OCI-LY1 (cell line): ENCODE results near the gene AAK1.

Experiments
- H2AFZ ChIP-seq: fragments of 200-600 bp; sonication (generic), shearing (Covaris generic); 2 replicates; pipeline ENCODE4 v1.6.0; 2014; ENCODE audit warnings: antibody characterized with exemption, mild to moderate bottlenecking, low read length
- H3F3A ChIP-seq: fragments of 200-600 bp; sonication (generic), shearing (Covaris generic); 2 replicates; pipeline ENCODE4 v1.6.0; 2014; ENCODE audit warnings: mild to moderate bottlenecking, antibody characterized with exemption, low read length, moderate library complexity; ENCODE audit not compliant: insufficient read depth
- H3K27ac ChIP-seq: fragments of 200-600 bp; sonication (generic); 2 replicates; pipeline ENCODE4 v1.5.1; 2014; ENCODE audit warnings: low read length, mixed run types, mild to moderate bottlenecking, low read depth; ENCODE audit not compliant: poor library complexity, severe bottlenecking
- H3K27me3 ChIP-seq: fragments of 200-600 bp; sonication (generic); 2 replicates; pipeline ENCODE4 v1.6.0; 2014; ENCODE audit warnings: antibody characterized with exemption, mild to moderate bottlenecking, low read length, moderate library complexity; ENCODE audit not compliant: insufficient read depth
- H3K36me3 ChIP-seq: fragments of 200-600 bp; sonication (generic); 2 replicates; pipeline ENCODE4 v1.6.1; 2014; ENCODE audit warnings: mild to moderate bottlenecking, antibody characterized with exemption, low read length, moderate library complexity, mixed read lengths; ENCODE audit not compliant: insufficient read depth
- H3K4me1 ChIP-seq: fragments of 200-600 bp; sonication (generic); 2 replicates; pipeline ENCODE4 v1.5.1; 2014; ENCODE audit warnings: mild to moderate bottlenecking, low read length, moderate library complexity; ENCODE audit not compliant: insufficient read depth, severe bottlenecking
- H3K4me2 ChIP-seq: fragments of 200-600 bp; sonication (generic), shearing (Covaris generic); 2 replicates; pipeline ENCODE4 v1.6.1; 2014; ENCODE audit warnings: low read length
- H3K4me3 ChIP-seq: fragments of 200-600 bp; sonication (generic); 2 replicates; pipeline ENCODE4 v1.5.1; 2014; ENCODE audit warnings: low read length, low read depth, mild to moderate bottlenecking, mixed read lengths; ENCODE audit not compliant: poor library complexity, severe bottlenecking
- H3K79me2 ChIP-seq: fragments of 200-600 bp; shearing (Covaris generic); 2 replicates; pipeline ENCODE4 v1.6.1; 2016; ENCODE audit warnings: mixed run types, low read length, mixed read lengths; ENCODE audit not compliant: insufficient read depth
- H3K9ac ChIP-seq: fragments of 200-600 bp; sonication (generic), shearing (Covaris generic); 2 replicates; pipeline ENCODE4 v1.6.1; 2014; ENCODE audit warnings: mild to moderate bottlenecking, low read length, mixed read lengths
- H3K9me2 ChIP-seq: fragments of 200-600 bp; sonication (generic), shearing (Covaris generic); 2 replicates; pipeline ENCODE4 v1.6.1; 2014; ENCODE audit warnings: low read depth, mild to moderate bottlenecking, low read length, mixed read lengths
- H3K9me3 ChIP-seq: fragments of 200-600 bp; shearing (Covaris generic); 2 replicates; pipeline ENCODE4 v1.6.1; 2014; ENCODE audit warnings: low read length, mixed read lengths
- H4K20me1 ChIP-seq: fragments of 200-600 bp; sonication (generic), shearing (Covaris generic); 2 replicates; pipeline ENCODE4 v1.6.0; 2016; ENCODE audit warnings: mild to moderate bottlenecking, low read length; ENCODE audit not compliant: insufficient read depth
- EZH2 ChIP-seq: fragments of 200-600 bp; sonication (generic), shearing (Covaris generic); IDR thresholded peaks from 2 replicates; pipeline ENCODE4 v1.8.0; 2017; ENCODE audit warnings: borderline replicate concordance, mixed run types, mild to moderate bottlenecking, antibody characterized with exemption, low read length, moderate library complexity, mixed read lengths
- TF ChIP-seq, protein P1 (sequence below): fragments of 200-600 bp; sonication (generic), shearing (Covaris generic); IDR thresholded peaks from 2 replicates; pipeline ENCODE4 v1.5.1; 2017; ENCODE audit warnings: mild to moderate bottlenecking, antibody characterized with exemption, low read length, moderate library complexity, mixed read lengths

Gene AAK1

GRCh38 chr2:69660637-69661036 is 17.1 kb upstream of the AAK1 start:
- no peak for TF ChIP-seq EZH2
- TF ChIP-seq, protein P1, sequence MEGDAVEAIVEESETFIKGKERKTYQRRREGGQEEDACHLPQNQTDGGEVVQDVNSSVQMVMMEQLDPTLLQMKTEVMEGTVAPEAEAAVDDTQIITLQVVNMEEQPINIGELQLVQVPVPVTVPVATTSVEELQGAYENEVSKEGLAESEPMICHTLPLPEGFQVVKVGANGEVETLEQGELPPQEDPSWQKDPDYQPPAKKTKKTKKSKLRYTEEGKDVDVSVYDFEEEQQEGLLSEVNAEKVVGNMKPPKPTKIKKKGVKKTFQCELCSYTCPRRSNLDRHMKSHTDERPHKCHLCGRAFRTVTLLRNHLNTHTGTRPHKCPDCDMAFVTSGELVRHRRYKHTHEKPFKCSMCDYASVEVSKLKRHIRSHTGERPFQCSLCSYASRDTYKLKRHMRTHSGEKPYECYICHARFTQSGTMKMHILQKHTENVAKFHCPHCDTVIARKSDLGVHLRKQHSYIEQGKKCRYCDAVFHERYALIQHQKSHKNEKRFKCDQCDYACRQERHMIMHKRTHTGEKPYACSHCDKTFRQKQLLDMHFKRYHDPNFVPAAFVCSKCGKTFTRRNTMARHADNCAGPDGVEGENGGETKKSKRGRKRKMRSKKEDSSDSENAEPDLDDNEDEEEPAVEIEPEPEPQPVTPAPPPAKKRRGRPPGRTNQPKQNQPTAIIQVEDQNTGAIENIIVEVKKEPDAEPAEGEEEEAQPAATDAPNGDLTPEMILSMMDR, result no peak
- Histone ChIP-seq H3K27me3 (no peaks in the 10 kb centered on the region), H2AFZ (no peak overlapping the region)

DNA sequence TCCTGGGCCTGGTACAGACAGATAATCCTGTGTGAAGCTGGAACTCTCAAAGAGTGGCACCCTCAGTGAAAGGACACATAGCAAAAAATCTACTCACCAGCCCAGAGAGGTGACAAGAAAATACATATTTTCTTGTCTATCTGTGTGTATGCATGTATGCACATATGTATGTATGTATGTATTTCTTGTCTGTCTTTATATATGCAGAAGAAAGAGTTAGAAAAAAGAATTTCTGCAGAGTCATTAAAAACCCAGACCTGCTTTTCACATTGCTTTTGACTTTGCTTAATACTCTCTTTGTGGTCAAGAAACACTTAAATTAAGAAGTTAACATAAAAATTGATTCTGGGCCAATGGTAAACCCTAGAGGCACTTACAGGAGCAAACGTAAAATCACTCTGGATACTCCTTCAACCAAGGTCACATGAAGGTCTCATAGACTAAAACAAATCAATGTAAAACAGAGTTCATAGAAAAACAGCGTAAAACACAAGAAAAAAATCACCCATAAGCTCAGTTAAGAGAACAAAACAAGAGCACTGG is 16.5 kb upstream of the AAK1 start:
- no peak overlapping the region for H3K27ac ChIP-seq
- no peaks in the 10 kb centered on the region for H4K20me1 ChIP-seq
- H3K9me3 ChIP-seq, result no peaks in the 10 kb centered on the region
- no peak overlapping the region for H3K4me2 ChIP-seq
- no peak overlapping the region for H3K4me3 ChIP-seq
- H3K4me1 ChIP-seq, result no peaks in the 10 kb centered on the region
- no peaks in the 10 kb centered on the region for H3K36me3 ChIP-seq
- no peak overlapping the region for H3K9ac ChIP-seq
- H3K79me2 ChIP-seq, result no peaks in the 10 kb centered on the region
- no peak overlapping the region for H2AFZ ChIP-seq
- H3K9me2 ChIP-seq, result no peaks in the 10 kb centered on the region
- no peak for TF ChIP-seq EZH2
- TF ChIP-seq, protein P1, result no peak
- H3F3A ChIP-seq, result no peaks in the 10 kb centered on the region
- no peaks in the 10 kb centered on the region for H3K27me3 ChIP-seq

More at GRCh38 chr2:69660637-69661036, 17.1 kb upstream of the AAK1 start:
- H3K4me3 ChIP-seq, result no peak overlapping the region
- no peaks in the 10 kb centered on the region for H3K9me3 ChIP-seq
- no peaks in the 10 kb centered on the region for H3K36me3 ChIP-seq
- H3K27ac ChIP-seq, result no peak overlapping the region
- H3K4me2 ChIP-seq, result no peak overlapping the region
- H3K9me2 ChIP-seq, result no peaks in the 10 kb centered on the region
- no peak overlapping the region for H3K9ac ChIP-seq
- no peaks in the 10 kb centered on the region for H3F3A ChIP-seq
- no peaks in the 10 kb centered on the region for H3K4me1 ChIP-seq
- H3K79me2 ChIP-seq, result no peaks in the 10 kb centered on the region
- H4K20me1 ChIP-seq, result no peaks in the 10 kb centered on the region

DNA sequence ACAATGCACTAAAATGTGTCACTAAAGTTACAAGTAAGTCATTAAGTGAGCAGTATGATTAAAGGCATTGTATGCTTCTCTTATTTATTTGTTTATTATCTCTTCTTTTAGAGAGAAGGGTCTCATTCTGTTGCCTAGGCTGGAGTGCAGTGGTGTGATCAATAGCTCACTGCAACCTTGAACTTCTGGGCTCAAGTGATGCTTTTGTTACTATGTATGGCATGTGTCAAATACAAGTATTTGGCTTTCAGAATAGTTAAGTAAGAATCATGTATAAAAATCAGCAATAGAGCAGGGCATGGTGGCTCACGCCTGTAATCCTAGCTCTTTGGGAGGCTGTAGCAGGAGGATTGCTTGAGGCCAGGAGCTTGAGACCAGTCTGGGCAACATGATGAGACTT is 15.8 kb upstream of the AAK1 start:
- Histone ChIP-seq H2AFZ (no peak overlapping the region), H3K27ac (no peak overlapping the region), H3K4me2 (no peak overlapping the region), H3K9me3 (no peaks in the 10 kb centered on the region), H3F3A (no peaks in the 10 kb centered on the region), H3K27me3 (no peaks in the 10 kb centered on the region), H3K4me3 (no peak overlapping the region), H3K79me2 (no peaks in the 10 kb centered on the region), H3K9ac (no peak overlapping the region), H3K9me2 (no peaks in the 10 kb centered on the region), H4K20me1 (no peaks in the 10 kb centered on the region), H3K4me1 (no peaks in the 10 kb centered on the region), H3K36me3 (no peaks in the 10 kb centered on the region)
- no peak for TF ChIP-seq EZH2
- TF ChIP-seq, protein P1, result no peak
